Measurements from ENCODE around the gene PARG.
"Not testable (repeated sequence)": the region's sequence is repeated elsewhere in the genome, so short reads cannot be mapped to it uniquely, and the experiment has no call there.

The PARG gene

GRCh38 chr10:49784681-49785080 is 157.1 kb downstream of the PARG start:
- no peak for TF ChIP-seq POLR2A (IDR thresholded peaks at IDR 0.05; ENCODE audit: extremely low read depth, insufficient read length)
- TF ChIP-seq CTCF (IDR thresholded peaks at IDR 0.05; ENCODE audit: low read depth, low read length) = no peak
- no peak for TF ChIP-seq MAX (IDR thresholded peaks at IDR 0.05; ENCODE audit: low read depth, low read length)
- no peak for TF ChIP-seq MYC (IDR thresholded peaks at IDR 0.05; ENCODE audit: low read depth, low read length)
- no peak for DNase-seq (ENCODE audit: low read depth)

GRCh38 chr10:49783645-49784044 is 158.2 kb downstream of the PARG start:
- peak; percentile 52 for DNase-seq (ENCODE audit: low read depth)
- H3K4me3 ChIP-seq (ENCODE audit: low read depth, low read length) = no peak overlapping the region
- TF ChIP-seq MAX (IDR thresholded peaks at IDR 0.05; ENCODE audit: low read depth, low read length) (no peak), CTCF (IDR thresholded peaks at IDR 0.05; ENCODE audit: low read depth, low read length) (no peak), MYC (IDR thresholded peaks at IDR 0.05; ENCODE audit: low read depth, low read length) (0 out of 2 replicates have a peak, but pooled peaks have one; percentile 11), POLR2A (IDR thresholded peaks at IDR 0.05; ENCODE audit: extremely low read depth, insufficient read length) (no peak)

More at GRCh38 chr10:49784681-49785080, 157.1 kb downstream of the PARG start:
- H3K4me3 ChIP-seq (ENCODE audit: low read depth, low read length) = no peak overlapping the region

- H3K4me3 ChIP-seq (ENCODE audit: low read depth, low read length) = no peak overlapping the region
- no peak for TF ChIP-seq POLR2A (IDR thresholded peaks at IDR 0.05; ENCODE audit: extremely low read depth, insufficient read length)
- no peak for TF ChIP-seq CTCF (IDR thresholded peaks at IDR 0.05; ENCODE audit: low read depth, low read length)
- TF ChIP-seq MYC (IDR thresholded peaks at IDR 0.05; ENCODE audit: low read depth, low read length) = no peak
- DNase-seq (ENCODE audit: low read depth) = peak; percentile 23
Observed at GRCh38 chr10:49781247-49781646, 160.6 kb downstream of the PARG start.

GRCh38 chr10:49778197-49778596 is 163.6 kb downstream of the PARG start:
- DNase-seq (ENCODE audit: low read depth) = no peak
- TF ChIP-seq MYC (IDR thresholded peaks at IDR 0.05; ENCODE audit: low read depth, low read length) (no peak), POLR2A (IDR thresholded peaks at IDR 0.05; ENCODE audit: extremely low read depth, insufficient read length) (no peak), MAX (IDR thresholded peaks at IDR 0.05; ENCODE audit: low read depth, low read length) (no peak), CTCF (IDR thresholded peaks at IDR 0.05; ENCODE audit: low read depth, low read length) (no peak)
- H3K4me3 ChIP-seq (ENCODE audit: low read depth, low read length) = no peak overlapping the region

GRCh38 chr10:49776851-49777250 is 165.0 kb downstream of the PARG start:
- no peak overlapping the region for H3K4me3 ChIP-seq (ENCODE audit: low read depth, low read length)
- TF ChIP-seq MYC (IDR thresholded peaks at IDR 0.05; ENCODE audit: low read depth, low read length) = no peak
- no peak for TF ChIP-seq CTCF (IDR thresholded peaks at IDR 0.05; ENCODE audit: low read depth, low read length)
- no peak for TF ChIP-seq MAX (IDR thresholded peaks at IDR 0.05; ENCODE audit: low read depth, low read length)
- no peak for TF ChIP-seq POLR2A (IDR thresholded peaks at IDR 0.05; ENCODE audit: extremely low read depth, insufficient read length)
- DNase-seq (ENCODE audit: low read depth) = no peak

GRCh38 chr10:49775014-49775413 is 166.8 kb downstream of the PARG start:
- no peak overlapping the region for H3K4me3 ChIP-seq (ENCODE audit: low read depth, low read length)
- DNase-seq (ENCODE audit: low read depth) = no peak

GRCh38 chr10:49772944-49773343 is 168.9 kb downstream of the PARG start:
- not testable (repeated sequence) for H3K4me3 ChIP-seq (ENCODE audit: low read depth, low read length); DNase-seq (ENCODE audit: low read depth)

More at GRCh38 chr10:49775014-49775413, 166.8 kb downstream of the PARG start:
- TF ChIP-seq POLR2A (IDR thresholded peaks at IDR 0.05; ENCODE audit: extremely low read depth, insufficient read length) = no peak
- no peak for TF ChIP-seq MAX (IDR thresholded peaks at IDR 0.05; ENCODE audit: low read depth, low read length)
- TF ChIP-seq CTCF (IDR thresholded peaks at IDR 0.05; ENCODE audit: low read depth, low read length) = no peak
- TF ChIP-seq MYC (IDR thresholded peaks at IDR 0.05; ENCODE audit: low read depth, low read length) = no peak

GRCh38 chr10:49771046-49771445 is 170.8 kb downstream of the PARG start:
- not testable (repeated sequence) for H3K4me3 ChIP-seq (ENCODE audit: low read depth, low read length); DNase-seq (ENCODE audit: low read depth)
